ENCODE results near the gene SH3BP5.

Gene SH3BP5

DNA sequence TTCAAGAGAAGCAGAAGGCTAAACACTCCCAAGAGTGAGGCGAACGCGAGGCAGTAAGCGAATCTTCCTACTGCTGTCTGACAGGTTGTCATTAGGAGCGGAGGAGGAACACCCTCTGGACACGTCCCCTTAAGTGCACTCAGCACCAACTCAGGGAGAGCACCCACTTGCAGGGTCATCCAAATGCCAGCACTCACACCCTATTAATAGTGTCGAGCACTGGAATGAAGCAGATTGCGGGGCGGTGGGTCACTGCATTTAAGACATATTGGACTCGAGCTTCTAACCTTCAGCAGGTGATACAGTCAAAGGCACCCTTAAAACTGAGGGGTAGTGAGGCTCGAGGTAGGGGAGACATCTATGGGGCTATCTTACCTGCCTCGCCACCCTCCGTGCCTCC lies 28.7 kb downstream of the SH3BP5 start:
- H3K27ac ChIP-seq = no peak overlapping the region
- TF ChIP-seq, protein P1, sequence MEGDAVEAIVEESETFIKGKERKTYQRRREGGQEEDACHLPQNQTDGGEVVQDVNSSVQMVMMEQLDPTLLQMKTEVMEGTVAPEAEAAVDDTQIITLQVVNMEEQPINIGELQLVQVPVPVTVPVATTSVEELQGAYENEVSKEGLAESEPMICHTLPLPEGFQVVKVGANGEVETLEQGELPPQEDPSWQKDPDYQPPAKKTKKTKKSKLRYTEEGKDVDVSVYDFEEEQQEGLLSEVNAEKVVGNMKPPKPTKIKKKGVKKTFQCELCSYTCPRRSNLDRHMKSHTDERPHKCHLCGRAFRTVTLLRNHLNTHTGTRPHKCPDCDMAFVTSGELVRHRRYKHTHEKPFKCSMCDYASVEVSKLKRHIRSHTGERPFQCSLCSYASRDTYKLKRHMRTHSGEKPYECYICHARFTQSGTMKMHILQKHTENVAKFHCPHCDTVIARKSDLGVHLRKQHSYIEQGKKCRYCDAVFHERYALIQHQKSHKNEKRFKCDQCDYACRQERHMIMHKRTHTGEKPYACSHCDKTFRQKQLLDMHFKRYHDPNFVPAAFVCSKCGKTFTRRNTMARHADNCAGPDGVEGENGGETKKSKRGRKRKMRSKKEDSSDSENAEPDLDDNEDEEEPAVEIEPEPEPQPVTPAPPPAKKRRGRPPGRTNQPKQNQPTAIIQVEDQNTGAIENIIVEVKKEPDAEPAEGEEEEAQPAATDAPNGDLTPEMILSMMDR (conservative IDR thresholded peaks at IDR 0.05; ENCODE audit: low read depth) = no peak
- CTCF ChIA-PET = no interaction called here
- DNase-seq (ENCODE audit: low spot score) = no peak
- POLR2A ChIA-PET (ENCODE audit: low non-redundant PET) = no interaction called here

- ChIA-PET POLR2A (ENCODE audit: low non-redundant PET) (no interaction called here), CTCF (no interaction called here)
- TF ChIP-seq, protein P1 (conservative IDR thresholded peaks at IDR 0.05; ENCODE audit: low read depth) = no peak
- DNase-seq (ENCODE audit: low spot score) = no peak
- no peak overlapping the region for H3K27ac ChIP-seq
Observed at GRCh38 chr3:15303216-15303615, 29.2 kb downstream of the SH3BP5 start.

- TF ChIP-seq, protein P1 (conservative IDR thresholded peaks at IDR 0.05; ENCODE audit: low read depth) = no peak
- CTCF ChIA-PET = no interaction called here
- no peak for DNase-seq (ENCODE audit: low spot score)
- no peak overlapping the region for H3K27ac ChIP-seq
- POLR2A ChIA-PET (ENCODE audit: low non-redundant PET) = no interaction called here
Observed at GRCh38 chr3:15301761-15302160, 30.6 kb downstream of the SH3BP5 start.

DNA sequence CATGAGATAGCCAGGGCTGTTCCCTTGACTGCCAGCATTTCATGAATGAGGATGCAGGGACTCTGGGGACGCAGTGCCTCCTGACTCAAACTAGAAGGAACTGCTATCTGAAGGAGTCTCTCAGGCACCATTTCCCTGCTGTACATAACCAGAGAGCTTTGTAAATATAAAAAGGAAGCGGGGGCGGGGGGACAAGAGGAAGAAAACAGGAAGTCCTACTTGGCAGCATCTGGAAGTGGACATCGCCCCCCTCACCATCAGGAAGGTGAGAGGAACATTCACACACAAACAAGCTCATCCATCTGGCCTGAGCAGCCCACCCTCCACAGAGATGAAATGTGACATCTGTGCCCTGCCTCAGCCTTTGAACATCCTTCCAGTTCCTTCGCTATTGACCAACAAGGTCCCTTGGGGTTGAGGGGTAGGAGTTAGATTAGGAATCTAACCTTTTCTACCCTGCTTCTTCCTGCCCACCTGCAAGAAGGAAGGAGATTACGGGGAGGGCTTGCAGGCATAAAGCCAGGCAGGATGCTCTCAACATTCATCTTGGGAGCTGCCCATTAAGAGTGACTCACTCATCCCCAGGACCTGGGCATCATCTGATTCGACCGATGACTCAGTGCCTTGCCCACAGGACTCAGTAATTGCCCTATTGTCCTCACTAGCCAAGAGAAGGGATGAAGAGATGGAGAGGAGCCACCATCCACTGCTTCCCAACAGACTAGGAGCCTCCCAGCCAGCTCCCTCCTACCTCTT lies 31.9 kb downstream of the SH3BP5 start:
- peak; percentile 75 for DNase-seq (ENCODE audit: low spot score)
- H3K27ac ChIP-seq = peak overlapping the region; percentile 55
- CTCF ChIA-PET = interaction anchor here (0.5 kb wide), 1 partner anchor 12 kb away, joined by 3 read pairs; no protein-coding TSS in a partner anchor
- POLR2A ChIA-PET (ENCODE audit: low non-redundant PET) = no interaction called here
- TF ChIP-seq, protein P1 (conservative IDR thresholded peaks at IDR 0.05; ENCODE audit: low read depth) = no peak

GRCh38 chr3:15299036-15299435 lies 33.4 kb downstream of the SH3BP5 start:
- no peak for DNase-seq (ENCODE audit: low spot score)
- CTCF ChIA-PET = interaction anchor here (0.6 kb wide), 1 partner anchor 32 kb away, joined by 3 read pairs; no protein-coding TSS in a partner anchor
- TF ChIP-seq, protein P1 (conservative IDR thresholded peaks at IDR 0.05; ENCODE audit: low read depth) = no peak
- H3K27ac ChIP-seq = no peak overlapping the region
- POLR2A ChIA-PET (ENCODE audit: low non-redundant PET) = no interaction called here

DNA sequence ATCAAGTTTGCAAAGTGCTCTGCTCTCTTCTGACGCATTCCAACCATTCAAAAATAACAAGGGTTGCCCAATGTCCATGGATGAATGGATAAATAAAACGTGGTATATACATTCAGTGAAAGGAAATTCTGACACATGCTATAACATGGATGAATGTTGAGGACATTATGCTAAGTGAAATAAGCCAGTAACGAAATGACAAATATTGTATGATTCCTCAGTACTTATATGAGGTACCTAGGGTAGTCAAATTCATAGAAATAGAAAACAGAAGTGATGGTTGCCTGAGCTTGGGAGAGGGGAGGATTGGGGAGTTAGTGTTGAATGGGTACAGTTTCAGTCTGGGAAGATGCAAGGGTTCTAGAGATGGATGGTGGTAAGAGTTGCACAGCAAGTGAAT lies 33.9 kb downstream of the SH3BP5 start:
- TF ChIP-seq, protein P1 (conservative IDR thresholded peaks at IDR 0.05; ENCODE audit: low read depth) = no peak
- no peak overlapping the region for H3K27ac ChIP-seq
- CTCF ChIA-PET = no interaction called here
- DNase-seq (ENCODE audit: low spot score) = no peak
- POLR2A ChIA-PET (ENCODE audit: low non-redundant PET) = no interaction called here
